Retinal pigment epithelial cell (primary cell): ENCODE data around the gene MTRF1L.

Source experiments
- DNase-seq: peaks from one replicate; pipeline ENCODE4 v3.0.0-alpha.2; 2010; ENCODE audit warnings: low read depth
- H3K4me3 ChIP-seq: 2 replicates; pipeline ENCODE4 v1.5.1; 2011; ENCODE audit warnings: mild to moderate bottlenecking, low read length, control low read depth, moderate library complexity
- TF ChIP-seq, protein P1 (sequence below): conservative IDR thresholded peaks from 2 replicates; pipeline ENCODE4 v1.5.1; 2011; ENCODE audit warnings: low read depth, low read length, control low read depth, inconsistent platforms

Gene MTRF1L

DNA sequence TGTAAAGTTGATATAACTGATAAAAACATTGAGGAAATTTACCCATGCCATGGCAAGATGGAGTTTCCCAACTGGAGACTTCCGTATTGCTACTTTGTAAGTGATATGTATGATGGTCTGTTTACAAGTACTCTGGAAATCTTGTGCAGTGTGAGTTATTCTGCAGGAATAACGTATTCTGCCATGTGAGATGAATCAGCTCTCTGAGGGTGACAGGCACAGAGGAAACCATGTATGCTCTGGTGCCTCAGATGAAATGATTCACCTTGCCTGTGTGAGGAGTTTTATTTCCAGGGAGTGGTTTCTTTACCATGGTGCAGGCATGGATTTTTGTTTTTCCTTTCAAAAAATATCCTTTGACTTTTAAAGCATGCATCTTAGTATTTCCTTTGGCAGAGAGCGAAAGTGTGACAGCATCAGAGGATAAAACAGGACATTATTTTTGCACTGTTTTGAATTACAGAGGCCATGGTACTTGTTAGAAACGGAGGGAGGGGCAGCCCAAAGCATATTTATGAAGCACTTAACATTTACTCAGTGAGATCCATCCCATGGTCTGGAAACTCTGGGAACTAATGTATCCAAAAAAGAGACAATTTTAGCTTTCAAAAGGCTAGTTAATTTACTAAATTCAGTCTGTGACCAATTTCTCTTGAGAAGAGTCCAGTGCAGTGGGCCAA is 36.0 kb upstream of the MTRF1L start:
- peak; percentile 14 for DNase-seq
- no peak overlapping the region for H3K4me3 ChIP-seq
- TF ChIP-seq, protein P1, sequence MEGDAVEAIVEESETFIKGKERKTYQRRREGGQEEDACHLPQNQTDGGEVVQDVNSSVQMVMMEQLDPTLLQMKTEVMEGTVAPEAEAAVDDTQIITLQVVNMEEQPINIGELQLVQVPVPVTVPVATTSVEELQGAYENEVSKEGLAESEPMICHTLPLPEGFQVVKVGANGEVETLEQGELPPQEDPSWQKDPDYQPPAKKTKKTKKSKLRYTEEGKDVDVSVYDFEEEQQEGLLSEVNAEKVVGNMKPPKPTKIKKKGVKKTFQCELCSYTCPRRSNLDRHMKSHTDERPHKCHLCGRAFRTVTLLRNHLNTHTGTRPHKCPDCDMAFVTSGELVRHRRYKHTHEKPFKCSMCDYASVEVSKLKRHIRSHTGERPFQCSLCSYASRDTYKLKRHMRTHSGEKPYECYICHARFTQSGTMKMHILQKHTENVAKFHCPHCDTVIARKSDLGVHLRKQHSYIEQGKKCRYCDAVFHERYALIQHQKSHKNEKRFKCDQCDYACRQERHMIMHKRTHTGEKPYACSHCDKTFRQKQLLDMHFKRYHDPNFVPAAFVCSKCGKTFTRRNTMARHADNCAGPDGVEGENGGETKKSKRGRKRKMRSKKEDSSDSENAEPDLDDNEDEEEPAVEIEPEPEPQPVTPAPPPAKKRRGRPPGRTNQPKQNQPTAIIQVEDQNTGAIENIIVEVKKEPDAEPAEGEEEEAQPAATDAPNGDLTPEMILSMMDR: no peak

DNA sequence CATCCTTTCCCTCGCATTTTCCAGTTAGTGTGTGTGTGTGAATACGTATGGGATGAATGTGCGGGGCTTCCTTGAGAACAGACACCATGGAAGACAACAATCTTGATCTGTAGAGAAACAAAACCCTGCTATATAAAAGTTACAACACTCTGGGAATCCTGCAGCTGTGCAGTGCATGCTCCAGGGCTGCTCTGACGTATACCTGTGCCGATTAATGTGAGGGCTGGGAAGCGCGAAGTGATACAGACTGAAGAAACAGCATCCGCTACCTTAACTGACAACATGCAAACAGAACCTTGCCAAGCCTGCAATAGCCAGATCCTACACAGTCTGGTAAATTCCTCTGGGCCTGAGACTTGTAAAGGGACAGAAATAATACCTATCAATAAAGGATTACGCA is 31.6 kb upstream of the MTRF1L start:
- H3K4me3 ChIP-seq: no peak overlapping the region
- TF ChIP-seq, protein P1: no peak
- no peak for DNase-seq

GRCh38 chr6:153032255-153032882 is 29.9 kb upstream of the MTRF1L start:
- TF ChIP-seq, protein P1: peak; percentile 32
- H3K4me3 ChIP-seq: no peak overlapping the region
- peak; percentile 14 for DNase-seq

DNA sequence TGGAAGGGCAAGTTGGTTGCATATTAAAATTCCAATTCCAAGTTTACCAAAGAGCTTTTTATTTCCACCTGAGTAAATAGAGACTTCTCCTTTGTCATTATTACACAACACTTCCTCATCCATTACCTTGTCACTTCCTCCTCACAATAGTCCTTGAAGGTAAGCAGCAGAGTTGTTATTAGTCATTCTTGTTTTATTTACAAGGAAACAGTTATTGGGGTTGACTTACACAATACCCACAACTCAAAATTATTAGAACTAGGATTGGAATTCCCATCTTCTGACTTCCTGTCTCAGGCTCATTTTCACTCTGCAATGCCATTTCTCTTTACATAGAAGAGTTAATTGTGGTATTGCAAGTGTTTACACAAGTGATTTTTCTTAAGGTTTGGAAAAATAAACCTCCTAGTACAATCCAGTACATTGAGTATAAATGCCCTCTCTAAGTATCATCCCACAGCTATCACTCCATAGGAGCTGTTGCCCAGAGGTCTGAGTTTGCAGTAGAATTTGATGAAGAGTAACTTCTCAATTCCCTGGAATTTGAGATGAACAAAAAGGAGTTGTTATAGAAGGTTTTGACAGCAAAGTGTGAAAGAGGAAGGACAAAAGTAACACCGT is 28.9 kb upstream of the MTRF1L start:
- H3K4me3 ChIP-seq: no peak overlapping the region
- DNase-seq: no peak
- TF ChIP-seq, protein P1: no peak

- DNase-seq: no peak
- no peak overlapping the region for H3K4me3 ChIP-seq
- TF ChIP-seq, protein P1: no peak
Observed at GRCh38 chr6:153028963-153029362, 26.5 kb upstream of the MTRF1L start.

DNA sequence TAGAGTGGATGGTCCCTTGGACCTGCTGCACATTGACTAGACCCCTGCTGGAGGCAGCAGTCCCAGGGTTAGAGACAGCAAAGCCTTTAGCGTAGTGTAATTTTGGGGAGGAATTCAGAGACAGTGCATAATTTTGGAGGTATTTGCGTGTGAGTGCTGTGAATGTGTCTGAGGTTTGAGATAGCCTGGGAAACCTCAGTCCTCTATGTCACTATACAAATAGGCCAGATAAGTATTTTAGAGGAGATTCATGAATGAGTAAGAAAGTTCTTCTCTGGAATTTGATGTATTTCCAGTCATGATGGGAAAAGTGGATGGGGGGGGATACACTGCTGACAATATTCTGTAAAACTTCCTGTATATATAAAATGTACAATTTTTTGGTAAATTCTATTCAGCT is 25.8 kb upstream of the MTRF1L start:
- TF ChIP-seq, protein P1: no peak
- no peak overlapping the region for H3K4me3 ChIP-seq
- DNase-seq: no peak

DNA sequence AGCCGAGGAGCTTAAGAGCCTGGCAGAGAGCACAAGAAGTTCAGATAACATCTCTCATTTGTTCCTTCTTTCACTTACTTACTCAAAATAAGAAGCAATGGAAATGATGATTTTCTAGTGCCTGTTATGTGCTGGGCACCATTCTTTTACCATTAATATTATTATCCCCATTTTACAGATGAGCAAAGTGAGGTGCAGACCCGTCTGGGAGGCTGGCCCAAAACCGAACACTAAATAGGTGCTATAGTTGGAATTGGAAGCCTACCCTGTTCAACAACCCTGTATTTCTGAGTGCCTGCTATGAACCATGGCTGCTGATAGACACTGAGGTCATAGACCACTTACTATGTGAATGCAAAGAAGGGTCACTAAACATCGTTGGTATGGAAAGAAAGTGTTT is 25.0 kb upstream of the MTRF1L start:
- DNase-seq: no peak
- TF ChIP-seq, protein P1: no peak
- no peak overlapping the region for H3K4me3 ChIP-seq
